Left ventricle myocardium inferior (tissue), 1 donor: ENCODE measurements around the gene LMF2. TPM values are rescaled to one million over a fixed set of nuclear protein-coding genes. Genes with fewer than 3 reads are reported as not detected.

Source experiments
- DNase-seq: peaks from one replicate; pipeline ENCODE4 v3.0.0-alpha.2; 2020
- H3K27ac ChIP-seq: fragments of 200-600 bp; replicated peaks from 2 replicates; pipeline ENCODE4 v1.8.0; 2021
- H3K27me3 ChIP-seq: fragments of 200-600 bp; 2 replicates; pipeline ENCODE4 v1.8.0; 2021; ENCODE audit warnings: low read depth
- H3K36me3 ChIP-seq: fragments of 200-600 bp; 2 replicates; pipeline ENCODE4 v1.8.0; 2021
- H3K4me1 ChIP-seq: fragments of 200-600 bp; 2 replicates; pipeline ENCODE4 v1.8.0; 2021
- H3K4me3 ChIP-seq: fragments of 200-600 bp; 2 replicates; pipeline ENCODE4 v1.8.0; 2021; ENCODE audit warnings: mild to moderate bottlenecking, moderate library complexity
- H3K9me3 ChIP-seq: fragments of 200-600 bp; replicated peaks from 2 replicates; pipeline ENCODE4 v1.8.0; 2021
- intact Hi-C: fragments of 100-400 bp; cut with micrococcal nuclease; formaldehyde crosslinking; loops from one replicate; pipeline ENCODE4 v1.11.0; 2022
- total RNA-seq: library from RNA; stranded (reverse); fragmentation: NEBNext Ultra II Directional; extraction: Animal tissue kit (Norgen Biotek cat#: 25700); gene quantifications from one replicate; pipeline ENCODE4 v1.2.1, GENCODE V29; 2021
- TF ChIP-seq, protein P1 (sequence below): fragments of 200-600 bp; IDR thresholded peaks from 2 replicates; pipeline ENCODE4 v1.8.0; 2021; ENCODE audit warnings: antibody characterized with exemption, mild to moderate bottlenecking, borderline replicate concordance
- donor health status: DM: no; HTN: yes; CAD: no; lungs with severe emphysema.

LMF2 gene
- total RNA-seq, 1 donor from 2014 or later = 23.4 TPM

DNA sequence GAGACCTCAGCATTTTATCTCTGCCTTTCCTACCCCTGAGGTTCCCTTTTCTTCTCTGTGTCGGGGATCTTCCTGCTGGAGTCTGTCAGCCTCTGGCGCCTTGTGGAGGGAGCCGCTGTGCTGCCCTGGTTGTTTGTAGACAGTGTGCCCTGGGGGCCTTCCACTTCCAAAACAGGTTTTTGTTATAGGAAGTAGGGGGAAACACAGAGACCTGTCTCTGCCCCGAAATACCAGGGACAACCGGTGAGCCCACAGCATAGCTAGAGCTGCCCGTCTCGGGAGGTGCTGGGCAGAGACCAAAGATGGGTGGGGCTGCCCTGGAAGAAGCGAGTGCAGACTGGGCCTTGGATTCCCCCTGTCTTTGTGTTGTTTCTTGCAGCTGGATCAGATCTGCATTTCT, 8.6 kb upstream of the LMF2 start:
- intact Hi-C loops = no loop called here
- H3K4me3 ChIP-seq = no peak overlapping the region
- H3K4me1 ChIP-seq = no peaks in the 10 kb centered on the region
- TF ChIP-seq, protein P1, sequence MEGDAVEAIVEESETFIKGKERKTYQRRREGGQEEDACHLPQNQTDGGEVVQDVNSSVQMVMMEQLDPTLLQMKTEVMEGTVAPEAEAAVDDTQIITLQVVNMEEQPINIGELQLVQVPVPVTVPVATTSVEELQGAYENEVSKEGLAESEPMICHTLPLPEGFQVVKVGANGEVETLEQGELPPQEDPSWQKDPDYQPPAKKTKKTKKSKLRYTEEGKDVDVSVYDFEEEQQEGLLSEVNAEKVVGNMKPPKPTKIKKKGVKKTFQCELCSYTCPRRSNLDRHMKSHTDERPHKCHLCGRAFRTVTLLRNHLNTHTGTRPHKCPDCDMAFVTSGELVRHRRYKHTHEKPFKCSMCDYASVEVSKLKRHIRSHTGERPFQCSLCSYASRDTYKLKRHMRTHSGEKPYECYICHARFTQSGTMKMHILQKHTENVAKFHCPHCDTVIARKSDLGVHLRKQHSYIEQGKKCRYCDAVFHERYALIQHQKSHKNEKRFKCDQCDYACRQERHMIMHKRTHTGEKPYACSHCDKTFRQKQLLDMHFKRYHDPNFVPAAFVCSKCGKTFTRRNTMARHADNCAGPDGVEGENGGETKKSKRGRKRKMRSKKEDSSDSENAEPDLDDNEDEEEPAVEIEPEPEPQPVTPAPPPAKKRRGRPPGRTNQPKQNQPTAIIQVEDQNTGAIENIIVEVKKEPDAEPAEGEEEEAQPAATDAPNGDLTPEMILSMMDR = no peak
- H3K27me3 ChIP-seq = no peaks in the 10 kb centered on the region
- no peaks in the 10 kb centered on the region for H3K9me3 ChIP-seq
- H3K27ac ChIP-seq = no peak overlapping the region
- no peak for DNase-seq
- H3K36me3 ChIP-seq = peaks cover 47% of the 10 kb centered on the region

DNA sequence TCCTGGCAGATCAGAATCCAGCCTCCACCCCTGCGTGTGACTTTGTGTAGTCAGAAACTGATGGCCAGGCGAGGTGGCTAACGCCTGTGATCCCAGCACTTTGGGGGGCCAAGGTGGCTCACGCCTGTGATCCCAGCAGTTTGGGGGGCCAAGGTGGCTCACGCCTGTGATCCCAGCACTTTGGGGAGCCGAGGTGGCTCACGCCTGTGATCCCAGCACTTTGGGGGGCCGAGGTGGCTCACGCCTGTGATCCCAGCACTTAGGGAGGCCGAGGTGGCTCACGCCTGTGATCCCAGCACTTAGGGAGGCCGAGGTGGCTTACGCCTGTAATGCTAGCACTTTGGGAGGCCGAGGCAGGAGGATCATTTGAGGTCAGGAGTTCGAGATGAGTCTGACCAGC, 5.7 kb upstream of the LMF2 start:
- TF ChIP-seq, protein P1 = no peak
- H3K27ac ChIP-seq = no peak overlapping the region
- no peak for DNase-seq

DNA sequence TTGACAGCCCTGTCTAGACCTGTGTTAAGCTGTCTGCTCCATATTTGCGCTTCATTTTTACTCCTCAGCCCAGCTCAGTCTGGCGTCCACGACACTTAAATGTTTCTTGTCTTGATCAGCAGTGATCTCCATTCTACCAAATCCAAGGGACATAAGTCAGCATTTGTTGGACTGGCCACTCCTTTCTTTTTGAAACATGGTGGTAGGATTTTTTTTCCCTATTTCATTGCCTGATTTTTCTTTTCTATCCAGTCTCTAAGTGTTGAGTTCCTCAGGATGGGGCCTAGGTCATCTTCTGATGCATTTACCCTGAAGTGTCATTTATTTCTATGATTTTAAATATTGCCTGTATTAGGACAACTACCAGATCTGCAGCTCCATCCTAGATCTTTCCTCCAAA, 1.4 kb upstream of the LMF2 start:
- DNase-seq = no peak
- Histone ChIP-seq H3K27ac (peak overlapping the region; percentile 88), H3K36me3 (peaks cover 18% of the 10 kb centered on the region), H3K27me3 (no peaks in the 10 kb centered on the region), H3K4me3 (peak overlapping the region; percentile 82), H3K9me3 (no peaks in the 10 kb centered on the region), H3K4me1 (peaks cover 34% of the 10 kb centered on the region)
- intact Hi-C loops = no loop called here
- TF ChIP-seq, protein P1 = no peak

More for the DNA sequence above, 5.7 kb upstream of the LMF2 start:
- Histone ChIP-seq H3K36me3 (peaks cover 19% of the 10 kb centered on the region), H3K4me3 (no peak overlapping the region), H3K27me3 (no peaks in the 10 kb centered on the region), H3K9me3 (no peaks in the 10 kb centered on the region), H3K4me1 (peaks cover 16% of the 10 kb centered on the region)
- intact Hi-C loops = no loop called here

DNA sequence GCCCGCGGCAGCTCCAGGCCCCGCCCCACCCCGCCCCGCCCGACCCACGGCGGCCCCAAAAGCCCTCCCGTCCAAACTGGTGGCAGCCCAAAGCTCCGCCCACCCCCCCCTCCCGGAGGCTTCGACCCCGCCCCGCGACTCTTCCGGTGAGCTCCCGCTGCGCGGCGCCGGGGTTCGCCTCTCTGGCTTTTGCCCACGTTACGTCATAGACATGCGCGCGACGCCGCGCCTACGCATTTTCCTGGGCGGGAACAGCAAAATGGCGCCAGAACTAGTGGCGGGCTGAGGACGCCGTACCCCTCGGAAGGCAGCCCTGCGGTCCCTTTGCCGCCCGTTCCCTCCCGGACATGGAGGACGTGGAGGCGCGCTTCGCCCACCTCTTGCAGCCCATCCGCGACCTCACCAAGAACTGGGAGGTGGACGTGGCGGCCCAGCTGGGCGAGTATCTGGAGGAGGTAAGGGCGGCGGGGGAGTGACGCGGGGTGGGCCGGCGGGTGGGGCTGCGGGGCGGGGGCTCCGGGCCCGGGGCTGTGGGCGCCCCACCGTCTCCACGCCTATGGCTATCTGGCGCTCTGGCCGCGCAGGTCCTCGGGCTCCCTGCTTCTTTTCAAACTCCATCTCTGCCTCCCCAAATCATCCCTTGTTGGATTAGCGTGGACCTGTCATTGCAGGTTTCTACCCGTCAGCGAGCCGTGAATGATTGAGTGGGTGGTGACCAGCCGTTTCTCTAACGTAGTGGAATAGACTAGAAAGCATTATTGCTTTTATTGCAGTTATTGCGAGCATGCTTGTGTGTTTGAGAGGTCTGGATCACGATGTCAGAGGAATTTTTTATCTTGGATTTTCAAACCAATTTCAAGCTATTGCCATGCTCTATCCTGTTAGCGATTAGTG, 736 bp upstream of the LMF2 start, which contains the start of gene NCAPH2:
Gene NCAPH2 (plus strand): TSS at position 234 of the 894 bp plus-strand sequence. CDS start 114 bp downstream, at position 348.
- no peaks in the 10 kb centered on the region for H3K9me3 ChIP-seq
- H3K4me1 ChIP-seq = peaks cover 34% of the 10 kb centered on the region
- H3K4me3 ChIP-seq = peak within 1 kb of the TSS; percentile 99
- H3K27me3 ChIP-seq = no peaks in the 10 kb centered on the region
- peak within 1 kb of the TSS; percentile 94 for H3K27ac ChIP-seq
- TF ChIP-seq, protein P1 = no peak
- peaks cover 22% of the 10 kb centered on the region for H3K36me3 ChIP-seq
- intact Hi-C loops = no loop called here
- DNase-seq = peak; percentile 95

DNA sequence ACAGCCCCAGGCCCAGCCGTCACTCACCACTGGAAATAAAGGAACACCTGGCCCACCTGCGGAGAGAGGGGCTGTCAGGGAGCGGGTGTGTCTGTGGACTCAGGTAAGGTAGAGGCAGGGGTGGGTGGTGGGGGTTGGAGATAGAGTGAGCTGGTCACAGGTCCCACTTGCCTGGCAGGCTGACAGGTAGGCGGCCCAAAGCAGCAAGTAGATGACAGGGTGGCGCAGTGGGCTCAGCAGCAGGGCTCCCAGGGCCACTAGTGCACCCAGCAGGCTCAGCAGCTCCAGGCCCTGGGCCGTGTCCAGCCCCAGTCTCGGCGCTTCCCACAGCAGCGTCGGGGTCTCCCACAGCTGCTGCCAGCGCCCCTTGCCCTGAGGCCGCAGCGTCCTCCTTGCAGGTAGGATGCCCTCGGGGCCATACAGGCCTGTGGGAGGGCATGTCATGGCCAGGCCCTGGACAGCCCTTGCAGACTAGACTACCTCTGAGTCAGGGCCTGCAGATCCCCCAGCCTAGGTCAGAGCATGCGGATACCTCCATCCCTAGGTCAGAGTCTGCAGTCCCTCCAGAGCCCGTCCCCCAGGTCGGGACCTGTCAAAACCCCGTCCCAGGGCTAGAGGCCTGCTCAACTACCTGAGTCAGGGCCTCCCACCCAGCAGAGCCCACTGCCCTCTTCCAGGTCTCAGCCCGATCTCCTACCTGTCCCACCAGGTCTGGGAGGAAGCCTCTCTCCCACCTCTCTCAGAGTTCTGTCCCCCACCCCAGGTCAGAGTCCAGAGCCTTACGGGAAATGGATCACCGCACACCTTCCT, 686 bp downstream of the LMF2 start:
- TF ChIP-seq, protein P1 = no peak
- H3K4me1 ChIP-seq = peaks cover 34% of the 10 kb centered on the region
- H3K9me3 ChIP-seq = no peaks in the 10 kb centered on the region
- H3K27me3 ChIP-seq = no peaks in the 10 kb centered on the region
- H3K27ac ChIP-seq = peak overlapping the region; percentile 94
- DNase-seq = no peak
- H3K4me3 ChIP-seq = peak overlapping the region; percentile 99
- intact Hi-C loops = no loop called here
- peaks cover 34% of the 10 kb centered on the region for H3K36me3 ChIP-seq
